Upper lobe of left lung (tissue), 6 donors: ENCODE results near the gene KIR2DL3. TPM values are rescaled to one million over a fixed set of nuclear protein-coding genes. Genes with fewer than 3 reads are reported as not detected.
"Not testable (repeated sequence)": the region's sequence is repeated elsewhere in the genome, so short reads cannot be mapped to it uniquely, and the experiment has no call there.

Experiments
- ATAC-seq, 2 donors: fragments of 200-7000 bp; cut with Tn5 transposase; one replicate each; pipeline ENCODE4 v1.9.1; 2022; ENCODE audit warnings: mild to moderate bottlenecking in 2 of 2, moderate library complexity in 2 of 2; ENCODE audit not compliant: low FRiP score in 2 of 2
- DNase-seq, 2 donors: peaks; one replicate each; pipeline ENCODE4 v3.0.0-alpha.2; 2019 to 2020
- H3K27ac ChIP-seq, 4 donors: fragments of 200-600 bp; sonication (generic); one replicate each; pipeline ENCODE4 v1.5.1; 2016 to 2019
- H3K27me3 ChIP-seq, 4 donors: fragments of 200-600 bp; sonication (generic); one replicate each; pipeline ENCODE4 v1.5.1; 2017 to 2019
- H3K36me3 ChIP-seq, 4 donors: fragments of 200-600 bp; sonication (generic); one replicate each; pipeline ENCODE4 v1.5.1; 2016 to 2019
- H3K4me1 ChIP-seq, 4 donors: fragments of 200-600 bp; sonication (generic); one replicate each; pipeline ENCODE4 v1.5.1; 2018 to 2019
- H3K4me3 ChIP-seq, 4 donors: fragments of 200-600 bp; sonication (generic); one replicate each; pipeline ENCODE4 v1.5.1; 2017 to 2019; ENCODE audit warnings: mild to moderate bottlenecking in 2 of 4, moderate library complexity in 1 of 4
- H3K9me3 ChIP-seq, 4 donors: fragments of 200-600 bp; sonication (generic); one replicate each; pipeline ENCODE4 v1.5.1; 2018 to 2019
- CTCF ChIP-seq, 6 experiments: fragments of 450-650 bp in 4 of 6; fragments of 200-600 bp in 2 of 6; sonication (generic) in 2 of 6; IDR thresholded peaks; one replicate each; pipeline ENCODE4 v1.5.1; 2016 to 2019; ENCODE audit warnings: antibody characterized with exemption in 6 of 6
- EP300 ChIP-seq, 4 donors: sonication (generic); formaldehyde crosslinking; IDR thresholded peaks; one replicate each; pipeline ENCODE4 v1.5.1; 2017; ENCODE audit warnings: antibody characterized with exemption in 4 of 4, control low read depth in 2 of 4
- POLR2A ChIP-seq, 4 donors: fragments of 450-650 bp; IDR thresholded peaks; one replicate each; pipeline ENCODE4 v1.5.1; 2016 to 2017; ENCODE audit warnings: antibody characterized with exemption in 4 of 4, mild to moderate bottlenecking in 2 of 4
- POLR2AphosphoS5 ChIP-seq, 2 donors: sonication (generic); formaldehyde crosslinking; IDR thresholded peaks; one replicate each; pipeline ENCODE4 v1.5.1; 2017; ENCODE audit warnings: antibody characterized with exemption in 2 of 2
- WGBS, 2 donors: methylation state at CpG; one replicate each; pipeline ENCODE4 v1.1.5; 2017 to 2018; 5-methylcytosine and 5-hydroxymethylcytosine counted together
- total RNA-seq, 6 donors: library from RNA; depleted of rRNA in 4 of 6; stranded (reverse); fragments of >200 nt in 4 of 6; gene quantifications; one replicate each; pipeline versions ENCODE4 v1.1.0 to v1.2.1, GENCODE V29; 2016 to 2021
- donor health status: DM: no; HTN: no; CAD: no; lungs with moderate emphysema.
- donor health status: DM: no; HTN: yes; CAD: no; lungs with severe emphysema.

KIR2DL3 gene
- total RNA-seq, 6 donors from 2014 or later, result 0.17 to 0.69 (median 0.31) TPM; not detected in 2

GRCh38 chr19:54696766-54697165 is 41.5 kb upstream of the KIR2DL3 start:
- H3K27me3 ChIP-seq, result no peaks in the 10 kb centered on the region
- no peaks in the 10 kb centered on the region for H3K9me3 ChIP-seq
- TF ChIP-seq EP300 (IDR thresholded peaks at IDR 0.05) (no peak), CTCF (IDR thresholded peaks at IDR 0.05) (no peak), POLR2A (IDR thresholded peaks at IDR 0.05) (no peak), POLR2AphosphoS5 (IDR thresholded peaks at IDR 0.05) (no peak)

GRCh38 chr19:54697716-54698115 is 40.6 kb upstream of the KIR2DL3 start:
- 78 to 96% methylated on average over 4 to 12 of the region's 13 CpGs for WGBS, 2 donors
- H3K4me3 ChIP-seq, ATAC-seq, H3K36me3 ChIP-seq, H3K27me3 ChIP-seq, H3K27ac ChIP-seq, H3K4me1 ChIP-seq, H3K9me3 ChIP-seq: not testable (repeated sequence)
- DNase-seq, result peak in 1 of 2 donors; percentile 61

More at GRCh38 chr19:54696766-54697165, 41.5 kb upstream of the KIR2DL3 start:
- H3K4me3 ChIP-seq, result no peak overlapping the region
- no peak for DNase-seq
- 0% methylated on average over 1 of the region's 2 CpGs; no CpG with 5 or more reads in 1 of the 2 donors for whole genome bisulfite sequencing, 2 donors
- ATAC-seq, result no peak
- H3K27ac ChIP-seq, result no peak overlapping the region
- peaks cover 0 to 3% (median 1%) of the 10 kb centered on the region in 4 donors for H3K4me1 ChIP-seq
- H3K36me3 ChIP-seq, result no peaks in the 10 kb centered on the region

DNA sequence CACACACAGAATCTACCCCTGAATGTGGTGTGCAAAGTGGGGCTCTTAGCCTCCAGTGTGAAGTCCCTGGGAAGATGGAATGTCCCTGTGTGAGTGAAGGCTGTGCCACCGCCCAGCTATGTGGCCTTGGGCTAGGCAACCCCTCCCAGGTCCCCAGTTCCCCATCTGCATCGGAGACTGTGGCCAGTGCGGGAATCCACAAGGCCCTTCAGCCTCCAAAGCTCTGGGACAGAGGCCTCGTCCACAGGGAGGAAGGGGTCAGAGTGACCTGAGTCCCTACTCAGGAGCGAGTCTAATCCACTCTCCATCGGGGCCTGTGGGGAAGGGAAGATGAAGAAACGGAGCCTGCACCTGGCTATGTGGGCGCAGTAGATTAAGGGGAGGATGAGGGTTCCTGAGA is 33.4 kb upstream of the KIR2DL3 start:
- Histone ChIP-seq H3K9me3 (no peaks in the 10 kb centered on the region), H3K27ac (no peak overlapping the region), H3K27me3 (no peaks in the 10 kb centered on the region), H3K4me3 (no peak overlapping the region), H3K36me3 (no peaks in the 10 kb centered on the region), H3K4me1 (no peaks in the 10 kb centered on the region)
- TF ChIP-seq CTCF (IDR thresholded peaks at IDR 0.05), result no peak
- no peak for TF ChIP-seq EP300 (IDR thresholded peaks at IDR 0.05)
- no peak for TF ChIP-seq POLR2A (IDR thresholded peaks at IDR 0.05)
- TF ChIP-seq POLR2AphosphoS5 (IDR thresholded peaks at IDR 0.05), result no peak
- 73 to 81% methylated on average over 6 to 8 of the region's 8 CpGs for WGBS, 2 donors
- ATAC-seq, result no peak
- DNase-seq, result no peak

DNA sequence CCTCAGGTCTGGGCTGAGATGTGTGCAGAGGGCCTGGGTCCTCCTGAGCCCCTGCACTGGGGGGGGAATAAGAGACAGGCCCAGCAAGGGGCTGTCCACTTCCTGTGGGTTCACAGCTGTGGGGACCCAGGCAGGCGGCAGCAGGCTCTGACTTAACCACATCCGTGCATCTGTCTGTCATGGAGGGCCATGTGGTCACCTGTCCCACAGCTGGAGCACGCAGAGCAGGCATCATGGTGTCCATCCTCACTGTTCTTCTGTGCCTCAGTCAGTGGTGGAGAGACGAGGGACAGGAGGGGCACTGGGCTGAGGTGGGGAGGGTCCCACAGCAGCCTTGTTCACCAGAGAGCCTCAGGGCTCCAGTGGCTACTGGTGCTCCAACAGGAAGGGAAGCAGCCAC is 30.4 kb upstream of the KIR2DL3 start:
- peak in 1 of 2 donors; percentile 29 for ATAC-seq

GRCh38 chr19:54708781-54709180 is 29.5 kb upstream of the KIR2DL3 start:
- TF ChIP-seq POLR2A (IDR thresholded peaks at IDR 0.05) (no peak), CTCF (IDR thresholded peaks at IDR 0.05) (no peak), POLR2AphosphoS5 (IDR thresholded peaks at IDR 0.05) (no peak)
- H3K4me3 ChIP-seq, result no peak overlapping the region
- no peak overlapping the region for H3K27ac ChIP-seq
- 76 to 94% methylated on average over 6 to 7 of the region's 7 CpGs for WGBS, 2 donors
- no peaks in the 10 kb centered on the region for H3K36me3 ChIP-seq
- H3K27me3 ChIP-seq, result no peaks in the 10 kb centered on the region
- no peak for ATAC-seq
- DNase-seq, result peak in 1 of 2 donors; percentile 6
- no peaks in the 10 kb centered on the region for H3K9me3 ChIP-seq
- H3K4me1 ChIP-seq, result no peaks in the 10 kb centered on the region

More for the DNA sequence above, 30.4 kb upstream of the KIR2DL3 start:
- 43% methylated on average over 4 of the region's 4 CpGs; no CpG with 5 or more reads in 1 of the 2 donors for WGBS, 2 donors
- Histone ChIP-seq H3K9me3 (no peaks in the 10 kb centered on the region), H3K27ac (no peak overlapping the region), H3K36me3 (no peaks in the 10 kb centered on the region), H3K4me3 (no peak overlapping the region), H3K27me3 (no peaks in the 10 kb centered on the region), H3K4me1 (no peaks in the 10 kb centered on the region)
- TF ChIP-seq EP300 (IDR thresholded peaks at IDR 0.05), result no peak
- TF ChIP-seq POLR2AphosphoS5 (IDR thresholded peaks at IDR 0.05), result no peak
- TF ChIP-seq POLR2A (IDR thresholded peaks at IDR 0.05), result no peak
- TF ChIP-seq CTCF (IDR thresholded peaks at IDR 0.05), result no peak
- DNase-seq, result peak; percentile 27 to 30
